GM21447 (cell line): ENCODE measurements around the gene SNAPC4.

Source experiments
- ATAC-seq: cut with Tn5 transposase; IDR thresholded peaks from one replicate; pipeline ENCODE4 v1.9.1; 2021; ENCODE audit not compliant: unreplicated experiment

Gene SNAPC4

GRCh38 chr9:136373300-136374182, 26.4 kb downstream of the SNAPC4 start, which contains the start of gene CARD9:
TSS of gene CARD9 (minus strand) at chr9:136373669. CDS start at chr9:136372078, 1,591 bp downstream.
- no peak for ATAC-seq

DNA sequence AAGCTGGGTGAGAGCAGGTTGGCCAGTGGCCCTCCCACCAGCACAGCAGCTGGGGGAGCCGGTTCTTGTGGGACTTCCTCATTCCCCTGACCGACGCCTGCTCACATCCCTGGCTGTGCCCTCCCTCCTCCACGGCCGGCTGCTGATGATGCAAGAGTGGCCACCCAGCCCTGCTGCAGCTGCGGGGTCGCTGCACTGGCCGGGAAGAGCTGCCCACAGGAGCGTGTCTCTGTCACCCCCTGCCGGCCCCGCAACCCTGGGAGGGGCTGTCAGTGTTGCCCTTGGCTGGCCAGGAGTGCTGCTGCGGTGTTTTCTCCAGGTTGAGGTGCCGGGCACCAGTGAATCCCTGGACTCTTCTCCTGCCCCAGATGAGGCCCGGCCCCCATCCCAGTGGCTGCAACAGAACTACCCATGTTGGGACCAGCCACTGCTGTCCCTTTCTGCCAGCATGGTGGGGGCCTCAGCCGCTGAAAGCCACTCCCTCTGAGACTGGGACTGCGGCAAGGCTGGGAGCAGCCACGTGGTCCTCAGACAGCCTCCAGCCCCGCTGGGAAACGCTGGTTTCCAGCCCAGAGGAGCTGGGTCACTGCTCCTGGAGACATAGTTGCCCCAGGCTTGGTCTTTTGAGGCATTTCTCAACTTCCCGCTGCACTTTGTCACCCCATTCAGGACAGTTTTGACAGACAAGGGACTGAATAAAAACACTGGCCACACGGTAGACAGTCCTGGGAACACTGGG, 27.2 kb downstream of the SNAPC4 start:
- ATAC-seq = no peak

GRCh38 chr9:136372006-136372405, 28.0 kb downstream of the SNAPC4 start:
- no peak for ATAC-seq

DNA sequence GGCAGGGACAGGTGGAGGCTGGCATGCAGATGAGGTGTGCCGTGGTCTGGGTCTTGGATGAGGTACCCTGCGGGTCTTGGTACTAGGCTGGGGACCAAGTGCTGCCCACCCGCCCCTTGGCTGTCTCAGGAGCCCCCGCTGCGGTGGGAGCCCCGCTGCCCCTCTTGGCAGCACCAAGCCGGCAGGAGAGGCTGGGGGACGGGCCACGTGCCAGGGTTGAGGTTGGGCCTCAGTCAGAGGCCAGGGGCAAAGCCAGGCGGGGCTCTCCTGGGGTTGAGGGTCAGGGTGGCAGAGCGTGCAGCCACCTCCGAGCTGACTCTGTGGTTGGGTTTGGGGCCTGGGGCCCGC, 28.5 kb downstream of the SNAPC4 start:
- ATAC-seq = no peak

DNA sequence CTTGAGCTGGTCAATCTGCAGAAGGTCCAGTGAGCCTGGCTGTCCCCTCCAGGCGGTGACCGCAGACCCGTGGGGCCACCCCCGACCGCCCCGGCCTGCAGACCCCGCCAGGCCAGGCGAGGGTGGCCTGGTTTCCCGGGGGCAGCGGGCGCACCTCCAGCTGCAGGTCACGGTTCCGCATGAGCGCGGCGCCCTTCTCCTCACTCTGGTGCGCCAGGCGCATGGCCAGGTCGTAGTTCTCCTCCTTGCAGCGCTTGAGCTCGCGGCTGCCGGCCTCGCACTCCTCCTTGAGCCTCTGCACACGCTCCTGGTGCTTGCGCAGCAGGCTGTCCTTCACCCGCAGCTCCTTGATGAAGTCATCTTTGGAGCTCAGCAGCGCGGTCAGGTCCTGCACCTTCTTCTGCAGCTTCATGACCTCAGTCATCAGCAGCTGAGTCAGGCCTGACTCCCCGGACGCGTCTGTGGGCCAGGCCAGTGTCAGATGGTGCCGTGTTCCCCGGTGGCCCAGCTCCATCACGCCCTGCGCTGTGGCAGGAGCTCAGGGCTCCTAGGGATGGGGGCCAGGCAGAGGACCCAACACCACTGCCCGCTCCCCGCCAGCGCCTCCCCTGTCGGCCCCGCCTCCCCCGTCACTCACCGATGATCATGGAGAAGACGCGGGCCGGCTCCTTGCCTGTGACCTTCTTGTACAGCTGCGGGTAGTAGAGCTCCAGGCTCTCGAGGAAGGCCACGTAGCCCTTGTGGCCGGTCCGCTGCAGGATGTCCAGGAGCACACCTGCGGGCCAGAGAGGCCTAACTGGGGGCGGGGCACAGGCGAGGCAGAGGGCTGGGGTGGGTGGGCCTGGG, 29.1 kb downstream of the SNAPC4 start:
- no peak for ATAC-seq

DNA sequence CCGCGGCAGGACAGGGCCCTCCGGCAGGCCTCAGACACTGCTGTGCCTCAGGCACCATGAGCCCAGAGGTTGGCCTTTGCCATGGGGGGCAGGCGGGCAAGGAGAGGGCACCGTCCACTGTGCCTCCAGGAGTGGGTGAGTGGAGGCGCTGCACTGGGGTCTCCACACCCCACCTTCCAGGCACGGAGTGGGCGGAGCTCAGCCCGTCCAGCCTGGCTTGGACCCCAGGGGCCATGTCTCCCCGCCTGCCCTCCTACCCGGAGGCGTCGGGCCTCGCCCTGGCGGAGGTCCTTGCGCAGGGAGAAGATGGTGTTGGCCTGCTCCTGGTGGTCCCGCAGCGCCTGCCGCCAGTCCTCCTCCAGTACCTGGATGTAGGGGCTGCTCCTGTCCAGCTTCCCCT, 29.9 kb downstream of the SNAPC4 start:
- ATAC-seq = no peak

DNA sequence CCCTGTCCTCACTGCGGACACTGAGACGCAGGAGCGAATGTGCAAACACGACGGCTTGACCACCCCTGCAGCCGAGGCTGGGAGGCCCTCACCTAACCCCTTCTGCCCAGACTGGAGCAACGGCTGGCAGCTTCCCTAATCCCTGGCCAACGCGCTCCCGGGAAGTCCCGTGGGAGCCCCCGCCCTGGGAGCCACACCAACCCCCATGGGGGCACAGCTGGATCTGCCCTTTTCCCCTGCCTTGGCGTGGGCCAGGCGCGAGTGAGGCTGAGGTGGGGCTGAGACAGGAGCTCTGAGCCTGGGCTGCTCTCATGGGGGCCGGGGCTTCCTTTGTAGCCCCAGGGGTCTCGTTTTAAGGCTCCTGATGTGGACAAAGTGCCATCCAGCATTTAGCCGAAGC, 31.8 kb downstream of the SNAPC4 start:
- ATAC-seq = no peak

GRCh38 chr9:136367296-136368145, 32.4 kb downstream of the SNAPC4 start:
- ATAC-seq = no peak

DNA sequence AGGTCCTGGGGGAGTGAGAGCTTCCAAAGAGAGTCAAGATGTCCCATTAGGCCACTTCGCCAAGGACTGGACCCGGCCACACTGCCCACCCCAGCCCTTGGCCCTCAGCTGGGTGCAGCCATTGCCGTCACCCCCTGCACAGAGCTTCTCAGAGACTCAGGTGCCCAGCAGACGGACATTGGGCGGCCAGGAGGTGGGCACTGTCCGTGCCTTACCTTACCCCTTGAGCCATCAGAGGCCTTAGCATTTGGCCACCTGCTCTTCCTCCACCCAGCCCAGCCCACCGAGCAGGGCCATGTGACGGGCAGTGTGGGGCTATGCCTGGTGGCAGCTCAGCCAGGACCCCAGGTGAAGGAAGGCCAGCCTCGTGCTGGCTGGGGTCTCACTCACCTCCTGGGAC, 33.1 kb downstream of the SNAPC4 start:
- no peak for ATAC-seq

- no peak for ATAC-seq
These were observed 34.2 kb downstream of the SNAPC4 start for GRCh38 chr9:136365775-136366222.

GRCh38 chr9:136364942-136365774, 34.8 kb downstream of the SNAPC4 start:
- ATAC-seq = no peak

DNA sequence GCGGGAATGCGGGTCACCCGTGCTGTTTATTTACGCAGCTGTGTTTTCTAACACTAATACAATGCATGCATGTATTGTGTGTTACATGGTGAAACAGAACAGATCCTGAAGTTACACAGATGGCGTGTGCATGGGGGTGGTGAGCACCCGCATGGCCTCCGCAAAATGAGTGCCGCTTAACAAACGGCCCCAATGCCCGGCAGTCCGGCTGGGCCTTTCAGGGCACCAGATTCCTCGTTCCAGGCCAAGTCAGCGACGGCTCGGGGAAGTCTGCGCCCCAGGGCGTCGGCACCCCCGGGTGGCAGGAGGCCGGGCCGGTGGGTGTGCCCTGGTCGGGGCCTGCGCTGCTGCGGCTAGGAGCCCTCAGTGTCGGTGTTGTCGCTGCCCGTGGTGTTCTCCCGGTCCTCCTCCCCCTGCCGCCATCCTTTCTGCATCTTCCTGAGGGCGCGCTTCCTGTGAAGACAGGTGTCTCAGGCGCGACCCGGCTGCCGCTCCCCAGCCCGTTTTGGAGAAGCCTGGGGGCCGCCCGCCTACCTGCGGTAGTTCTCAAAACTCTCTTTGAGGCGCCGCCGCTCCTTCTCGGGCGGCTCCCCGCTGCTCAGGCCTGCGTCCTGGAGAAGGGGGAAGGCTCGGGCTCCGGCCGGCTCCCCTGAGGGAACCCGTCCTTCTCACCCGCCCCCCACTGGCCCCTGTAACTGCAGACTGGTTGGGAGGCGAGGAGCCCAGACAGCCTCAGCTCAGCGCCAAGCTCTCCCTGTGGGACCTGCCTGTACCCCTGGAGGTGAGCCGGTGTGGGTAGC, 35.8 kb downstream of the SNAPC4 start:
- no peak for ATAC-seq

DNA sequence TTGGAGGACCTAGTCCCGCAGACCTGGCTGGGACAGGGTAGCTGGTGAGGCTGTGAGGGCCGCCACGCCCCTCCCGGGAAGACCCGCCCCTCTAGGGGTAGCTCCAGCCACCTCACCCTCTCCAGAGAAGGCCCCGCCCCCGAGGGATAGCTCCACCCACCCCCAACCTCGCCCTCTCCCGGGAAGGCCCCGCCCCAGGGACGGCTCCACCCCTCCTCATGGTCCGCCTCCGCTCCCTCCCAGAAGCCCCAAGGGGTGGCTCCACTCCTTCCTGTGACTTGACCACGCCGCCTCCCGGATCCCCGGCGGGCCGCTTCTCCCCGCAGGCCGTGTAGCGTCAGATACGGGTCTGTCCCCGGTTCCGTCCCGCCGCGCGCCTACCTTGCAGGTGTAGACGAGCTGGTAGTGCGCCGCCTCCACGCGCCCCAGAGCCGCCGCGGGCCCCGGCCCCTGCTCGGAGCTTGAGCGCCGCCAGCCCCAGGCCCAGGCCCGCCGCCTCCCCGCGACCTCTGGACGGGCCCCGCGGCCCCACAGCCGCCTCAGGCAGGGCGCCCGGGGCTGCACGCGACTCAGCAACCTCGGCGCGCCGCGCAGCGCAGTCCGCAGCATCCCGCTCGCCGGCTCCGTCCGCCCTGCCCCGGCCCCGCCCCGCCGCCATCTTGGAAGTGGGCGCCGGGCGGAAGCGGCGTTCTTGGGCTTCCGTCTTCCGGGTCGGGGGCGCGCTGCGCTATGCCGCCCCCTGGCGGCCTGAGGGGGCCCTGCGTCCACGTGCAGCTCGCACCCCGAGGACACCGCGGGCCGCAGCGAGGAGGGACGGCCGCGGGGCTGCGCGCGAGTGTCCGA, 36.6 kb downstream of the SNAPC4 start, which contains the start of gene DNLZ:
DNLZ (minus strand) TSS at position 639 of the 843 bp plus-strand sequence; CDS start at position 609, 30 bp downstream.
- ATAC-seq = peak; percentile 86

- no peak for ATAC-seq
These were observed 37.6 kb downstream of the SNAPC4 start for GRCh38 chr9:136362450-136362784.

DNA sequence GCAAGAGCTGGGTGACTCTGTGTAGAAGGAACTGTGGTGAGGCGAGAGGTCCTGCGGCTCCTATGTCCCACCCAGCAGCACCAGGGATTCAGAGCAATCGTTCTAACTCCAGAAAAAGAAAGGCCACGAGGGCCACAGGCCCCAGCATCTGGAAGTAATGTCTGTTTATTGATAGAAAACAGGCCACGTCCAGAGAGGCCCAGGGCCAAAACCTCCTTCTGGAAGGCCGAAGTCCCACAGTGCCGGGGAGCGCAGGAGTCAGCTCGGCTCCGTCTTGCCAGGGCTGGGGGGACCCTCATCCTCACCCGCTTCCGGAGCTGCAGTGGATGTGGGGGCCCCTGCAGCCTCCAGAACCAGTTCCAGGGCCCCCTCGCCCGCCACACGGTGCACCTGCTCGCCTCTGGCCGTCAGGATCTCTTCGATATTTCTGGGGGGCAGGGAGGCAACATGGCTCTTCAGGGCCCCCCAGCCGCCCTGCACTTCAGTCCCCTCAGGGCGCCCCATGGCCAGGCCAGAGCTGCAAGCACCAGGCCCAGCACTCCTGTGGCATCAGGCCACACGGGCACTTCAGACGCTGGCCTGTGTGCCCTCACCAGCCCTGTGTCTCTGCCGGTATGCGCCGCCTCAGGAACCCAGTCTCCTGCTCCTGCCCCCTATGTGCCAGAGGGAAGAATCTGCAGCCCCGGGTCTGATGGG, 38.1 kb downstream of the SNAPC4 start:
- no peak for ATAC-seq

- ATAC-seq = no peak
These were observed 38.8 kb downstream of the SNAPC4 start for GRCh38 chr9:136361047-136361753.
